Keratinocyte (primary cell): ENCODE data around the gene ATF5. TPM values are rescaled to one million over a fixed set of nuclear protein-coding genes. Genes with fewer than 3 reads are reported as not detected.

Experiments
- DNase-seq: peaks from one replicate; pipeline ENCODE4 v3.0.0-alpha.2; 2011; ENCODE audit warnings: low read depth, missing footprints, low spot score
- FAIRE-seq: peaks from 2 replicates; lab custom pipeline; 2011; peaks lifted over from hg19 to GRCh38; lab: Jason Lieb, UNC
- H2AFZ ChIP-seq: 2 replicates; pipeline ENCODE4 v1.6.0; 2012; ENCODE audit warnings: low read length, control low read depth, inconsistent platforms; ENCODE audit not compliant: control insufficient read depth
- H3K27ac ChIP-seq: 2 replicates; pipeline ENCODE4 v1.5.1; 2011; ENCODE audit warnings: low read length; ENCODE audit not compliant: control insufficient read depth, insufficient read depth
- H3K27me3 ChIP-seq: 3 replicates; pipeline ENCODE4 v1.6.0; 2011; ENCODE audit warnings: low read length; ENCODE audit not compliant: control insufficient read depth, insufficient read depth; ENCODE audit errors: extremely low read depth
- H3K36me3 ChIP-seq, 2 experiments: 2 replicates in 1 of 2; 3 replicates in 1 of 2; pipeline ENCODE4 v1.5.1; 2011; ENCODE audit warnings: low read length in 2 of 2, mild to moderate bottlenecking in 1 of 2; ENCODE audit not compliant: control insufficient read depth in 2 of 2, insufficient read depth in 2 of 2; ENCODE audit errors: extremely low read depth in 1 of 2
- H3K4me1 ChIP-seq: 3 replicates; pipeline ENCODE4 v1.5.1; 2011; ENCODE audit warnings: low read length; ENCODE audit not compliant: control insufficient read depth, insufficient read depth; ENCODE audit errors: extremely low read depth
- H3K4me2 ChIP-seq: 3 replicates; pipeline ENCODE4 v1.6.0; 2011; ENCODE audit warnings: low read depth, low read length; ENCODE audit not compliant: control insufficient read depth, insufficient read depth; ENCODE audit errors: extremely low read depth
- H3K4me3 ChIP-seq, 3 experiments: fragments of 200-600 bp in 1 of 3; sonication (generic) in 1 of 3; 2 replicates in 2 of 3; 3 replicates in 1 of 3; pipeline ENCODE4 v1.5.1; 2011 to 2016; ENCODE audit warnings: low read length in 3 of 3, mild to moderate bottlenecking in 3 of 3, control low read depth in 2 of 3, inconsistent platforms in 1 of 3, low read depth in 1 of 3, mixed read lengths in 1 of 3, mixed run types in 1 of 3, moderate library complexity in 1 of 3; ENCODE audit not compliant: control insufficient read depth in 2 of 3, insufficient read depth in 2 of 3; ENCODE audit errors: extremely low read depth in 1 of 3
- H3K79me2 ChIP-seq: 2 replicates; pipeline ENCODE4 v1.6.0; 2012; ENCODE audit warnings: low read length; ENCODE audit not compliant: control insufficient read depth, insufficient read depth
- H3K9ac ChIP-seq: 3 replicates; pipeline ENCODE4 v1.6.0; 2011; ENCODE audit warnings: low read length; ENCODE audit not compliant: control insufficient read depth, insufficient read depth; ENCODE audit errors: extremely low read depth
- H3K9me1 ChIP-seq: 3 replicates; pipeline ENCODE4 v1.6.0; 2011; ENCODE audit warnings: low read length; ENCODE audit not compliant: control insufficient read depth, insufficient read depth; ENCODE audit errors: extremely low read depth
- H3K9me3 ChIP-seq: 2 replicates; pipeline ENCODE4 v1.5.1; 2012; ENCODE audit warnings: low read depth, low read length; ENCODE audit not compliant: control insufficient read depth
- H4K20me1 ChIP-seq: 3 replicates; pipeline ENCODE4 v1.6.0; 2011; ENCODE audit warnings: low read length; ENCODE audit not compliant: control insufficient read depth, insufficient read depth; ENCODE audit errors: extremely low read depth
- CTCF ChIP-seq, 3 experiments: IDR thresholded peaks in 1 of 3; conservative IDR thresholded peaks in 1 of 3; optimal IDR thresholded peaks in 1 of 3; 2 replicates in 2 of 3; 3 replicates in 1 of 3; pipeline versions ENCODE3 to v1.5.1; 2011; ENCODE audit warnings: low read length in 3 of 3, mild to moderate bottlenecking in 3 of 3, moderate library complexity in 2 of 3, control low read depth in 1 of 3, inconsistent platforms in 1 of 3; ENCODE audit not compliant: insufficient read depth in 2 of 3; ENCODE audit errors: extremely low read depth in 1 of 3
- EZH2 ChIP-seq: IDR thresholded peaks from one replicate; pipeline ENCODE4 v1.6.1; 2012; ENCODE audit warnings: inconsistent platforms, mild to moderate bottlenecking, low read length, moderate library complexity
- dilution Hi-C: fragments of 300-500 bp; cut with MboI; formaldehyde crosslinking; loops from one replicate; pipeline ENCODE4 v1.7.0; 2020; ENCODE audit warnings: low sequenced_read_pairs; ENCODE audit not compliant: extremely low pct_ligation_motif_present
- polyA plus RNA-seq, 5 experiments: library from polyadenylated mRNA; depleted of rRNA in 3 of 5; stranded (reverse) in 3 of 5; stranded (forward) in 1 of 5; unstranded in 1 of 5; fragments of >200 nt; gene quantifications; 1 replicate in 1 of 5; 2 replicates in 3 of 5; 3 replicates in 1 of 5; pipeline versions ENCODE4 v1.2.1 to v1.2.3, GENCODE V29; 2011 to 2012; ENCODE audit warnings: missing spikeins in 2 of 5, low read depth in 1 of 5, low replicate concordance in 1 of 5

Gene ATF5
- polyA plus RNA-seq, 1 donor (not counting 4 experiments of a cell fraction or from before 2014, with no cell fraction given), result 6.0 TPM

GRCh38 chr19:49950590-49950948 is 21.6 kb downstream of the ATF5 start:
- dilution Hi-C loops, result no loop called here

GRCh38 chr19:49950956-49951526 is 22.0 kb downstream of the ATF5 start:
- Histone ChIP-seq H2AFZ (no peak overlapping the region), H3K9ac (no peak overlapping the region), H4K20me1 (no peaks in the 10 kb centered on the region), H3K4me2 (no peak overlapping the region), H3K9me1 (no peaks in the 10 kb centered on the region), H3K27ac (no peak overlapping the region), H3K4me3 (no peak overlapping the region), H3K9me3 (no peaks in the 10 kb centered on the region), H3K27me3 (peaks cover 9% of the 10 kb centered on the region), H3K4me1 (no peaks in the 10 kb centered on the region), H3K79me2 (no peaks in the 10 kb centered on the region), H3K36me3 (no peaks in the 10 kb centered on the region)
- no peak for DNase-seq
- dilution Hi-C loops, result no loop called here
- FAIRE-seq, result no peak
- TF ChIP-seq CTCF (optimal IDR thresholded peaks at IDR 0.05 in 1 of 3, IDR thresholded peaks at IDR 0.05 in 1 of 3, conservative IDR thresholded peaks at IDR 0.05 in 1 of 3; ENCODE audit: extremely low read depth in 1 of 3, insufficient read depth in 2 of 3, low read length in 3 of 3) (no peak), EZH2 (no peak)

More at GRCh38 chr19:49950590-49950948, 21.6 kb downstream of the ATF5 start:
- H3K79me2 ChIP-seq, result no peaks in the 10 kb centered on the region
- H2AFZ ChIP-seq, result no peak overlapping the region
- FAIRE-seq (no peak), DNase-seq (no peak)
- TF ChIP-seq CTCF (optimal IDR thresholded peaks at IDR 0.05 in 1 of 3, IDR thresholded peaks at IDR 0.05 in 1 of 3, conservative IDR thresholded peaks at IDR 0.05 in 1 of 3; ENCODE audit: extremely low read depth in 1 of 3, insufficient read depth in 2 of 3, low read length in 3 of 3) (no peak), EZH2 (no peak)
- peaks cover 9% of the 10 kb centered on the region for H3K27me3 ChIP-seq
- no peak overlapping the region for H3K9ac ChIP-seq
- H3K36me3 ChIP-seq, result no peaks in the 10 kb centered on the region
- H3K4me2 ChIP-seq, result no peak overlapping the region
- no peaks in the 10 kb centered on the region for H3K4me1 ChIP-seq
- no peaks in the 10 kb centered on the region for H3K9me3 ChIP-seq
- no peak overlapping the region for H3K4me3 ChIP-seq
- H3K9me1 ChIP-seq, result no peaks in the 10 kb centered on the region
- H3K27ac ChIP-seq, result no peak overlapping the region
- no peaks in the 10 kb centered on the region for H4K20me1 ChIP-seq
